HUES48 (cell line): ENCODE results near the gene ZBTB17.

Source experiments
- H3K27ac ChIP-seq: one replicate; pipeline ENCODE4 v1.7.0; 2013; ENCODE audit warnings: low read depth, low read length, inconsistent platforms
- H3K27me3 ChIP-seq: 2 replicates; pipeline ENCODE4 v1.6.1; 2013; ENCODE audit warnings: mild to moderate bottlenecking, low read length; ENCODE audit not compliant: control insufficient read depth, insufficient read depth
- H3K36me3 ChIP-seq: 2 replicates; pipeline ENCODE4 v1.6.1; 2013; ENCODE audit warnings: low read length; ENCODE audit not compliant: control insufficient read depth, insufficient read depth
- H3K4me1 ChIP-seq: 2 replicates; pipeline ENCODE4 v1.6.1; 2013; ENCODE audit warnings: mild to moderate bottlenecking, low read length; ENCODE audit not compliant: control insufficient read depth, insufficient read depth
- H3K4me3 ChIP-seq: 2 replicates; pipeline ENCODE4 v1.5.1; 2013; ENCODE audit warnings: mild to moderate bottlenecking, low read depth, low read length
- H3K9ac ChIP-seq: 2 replicates; pipeline ENCODE4 v1.6.1; 2013; ENCODE audit warnings: mild to moderate bottlenecking, low read depth, low read length, moderate library complexity
- H3K9me3 ChIP-seq: 2 replicates; pipeline ENCODE4 v1.6.1; 2013; ENCODE audit warnings: low read length; ENCODE audit not compliant: control insufficient read depth, insufficient read depth

ZBTB17 gene

GRCh38 chr1:15997076-15997585 lies 21.2 kb upstream of the ZBTB17 start:
- Histone ChIP-seq H3K9ac (no peak overlapping the region), H3K27me3 (no peaks in the 10 kb centered on the region), H3K36me3 (no peaks in the 10 kb centered on the region), H3K27ac (no peak overlapping the region), H3K4me3 (no peak overlapping the region), H3K4me1 (no peaks in the 10 kb centered on the region), H3K9me3 (no peaks in the 10 kb centered on the region)

GRCh38 chr1:15994590-15995351 lies 18.9 kb upstream of the ZBTB17 start:
- H3K27me3 ChIP-seq = no peaks in the 10 kb centered on the region
- H3K4me3 ChIP-seq = no peak overlapping the region
- H3K27ac ChIP-seq = no peak overlapping the region
- no peak overlapping the region for H3K9ac ChIP-seq
- H3K36me3 ChIP-seq = no peaks in the 10 kb centered on the region
- H3K4me1 ChIP-seq = no peaks in the 10 kb centered on the region
- H3K9me3 ChIP-seq = no peaks in the 10 kb centered on the region

- no peak overlapping the region for H3K9ac ChIP-seq
- no peak overlapping the region for H3K27ac ChIP-seq
- H3K27me3 ChIP-seq = no peaks in the 10 kb centered on the region
- no peaks in the 10 kb centered on the region for H3K36me3 ChIP-seq
- no peaks in the 10 kb centered on the region for H3K9me3 ChIP-seq
- H3K4me3 ChIP-seq = no peak overlapping the region
- no peaks in the 10 kb centered on the region for H3K4me1 ChIP-seq
These were observed 18.2 kb upstream of the ZBTB17 start for GRCh38 chr1:15994081-15994480.

GRCh38 chr1:15993666-15994065 lies 17.8 kb upstream of the ZBTB17 start:
- Histone ChIP-seq H3K36me3 (no peaks in the 10 kb centered on the region), H3K27ac (no peak overlapping the region), H3K9ac (no peak overlapping the region), H3K4me1 (no peaks in the 10 kb centered on the region), H3K27me3 (no peaks in the 10 kb centered on the region), H3K4me3 (no peak overlapping the region), H3K9me3 (no peaks in the 10 kb centered on the region)

GRCh38 chr1:15992582-15993500 lies 16.9 kb upstream of the ZBTB17 start:
- Histone ChIP-seq H3K36me3 (no peaks in the 10 kb centered on the region), H3K27me3 (no peaks in the 10 kb centered on the region), H3K27ac (no peak overlapping the region), H3K9me3 (no peaks in the 10 kb centered on the region), H3K9ac (no peak overlapping the region), H3K4me1 (no peaks in the 10 kb centered on the region), H3K4me3 (no peak overlapping the region)

- Histone ChIP-seq H3K27me3 (no peaks in the 10 kb centered on the region), H3K36me3 (no peaks in the 10 kb centered on the region), H3K4me3 (no peak overlapping the region), H3K9ac (no peak overlapping the region), H3K9me3 (no peaks in the 10 kb centered on the region), H3K27ac (no peak overlapping the region), H3K4me1 (no peaks in the 10 kb centered on the region)
These were observed 16.3 kb upstream of the ZBTB17 start for GRCh38 chr1:15992187-15992553.

GRCh38 chr1:15991427-15992186 lies 15.7 kb upstream of the ZBTB17 start:
- no peak overlapping the region for H3K27ac ChIP-seq

GRCh38 chr1:15989776-15990175 lies 13.9 kb upstream of the ZBTB17 start:
- Histone ChIP-seq H3K27me3 (no peaks in the 10 kb centered on the region), H3K9ac (no peak overlapping the region), H3K36me3 (no peaks in the 10 kb centered on the region), H3K9me3 (no peaks in the 10 kb centered on the region), H3K4me3 (no peak overlapping the region), H3K27ac (no peak overlapping the region), H3K4me1 (no peaks in the 10 kb centered on the region)

More at GRCh38 chr1:15991427-15992186, 15.7 kb upstream of the ZBTB17 start:
- Histone ChIP-seq H3K4me3 (no peak overlapping the region), H3K9me3 (no peaks in the 10 kb centered on the region), H3K27me3 (no peaks in the 10 kb centered on the region), H3K4me1 (no peaks in the 10 kb centered on the region), H3K9ac (no peak overlapping the region), H3K36me3 (no peaks in the 10 kb centered on the region)

GRCh38 chr1:15988856-15989736 lies 13.2 kb upstream of the ZBTB17 start:
- Histone ChIP-seq H3K4me1 (no peaks in the 10 kb centered on the region), H3K27ac (no peak overlapping the region), H3K9me3 (no peaks in the 10 kb centered on the region), H3K36me3 (no peaks in the 10 kb centered on the region), H3K27me3 (no peaks in the 10 kb centered on the region), H3K4me3 (no peak overlapping the region), H3K9ac (no peak overlapping the region)
